Fibroblast of mammary gland (primary cell): ENCODE measurements around the gene ASXL3.

Source experiments
- DNase-seq: peaks from one replicate; pipeline ENCODE4 v3.0.0-alpha.2; 2010; ENCODE audit warnings: low read depth
- H3K4me3 ChIP-seq: 2 replicates; pipeline ENCODE4 v1.5.1; 2011; ENCODE audit warnings: low read depth, mild to moderate bottlenecking, low read length, moderate library complexity; ENCODE audit not compliant: control insufficient read depth
- TF ChIP-seq, protein P1 (sequence below): conservative IDR thresholded peaks from 2 replicates; pipeline ENCODE4 v1.5.1; 2011; ENCODE audit warnings: low read depth, low read length, inconsistent platforms; ENCODE audit not compliant: control insufficient read depth, insufficient read depth

The ASXL3 gene

DNA sequence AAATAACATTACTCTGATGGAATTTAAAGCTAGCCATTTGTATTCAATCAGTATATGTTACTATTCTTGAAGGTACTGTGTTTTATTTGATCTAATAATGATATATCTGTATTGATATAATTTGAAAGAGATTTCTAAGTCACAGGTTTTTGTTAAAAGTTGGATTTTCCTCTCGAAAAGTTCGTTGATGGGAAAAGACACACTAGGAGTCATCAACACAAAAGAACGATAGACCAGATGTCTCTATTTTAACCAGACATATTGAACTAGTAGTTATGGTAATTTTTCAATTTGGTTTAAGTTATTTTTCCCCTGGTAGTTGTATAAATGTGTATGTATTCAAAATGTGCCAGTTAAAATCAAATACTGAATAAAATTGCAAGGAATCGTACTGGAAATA lies 2.5 kb downstream of the ASXL3 start:
- no peak overlapping the region for H3K4me3 ChIP-seq
- DNase-seq = no peak
- TF ChIP-seq, protein P1, sequence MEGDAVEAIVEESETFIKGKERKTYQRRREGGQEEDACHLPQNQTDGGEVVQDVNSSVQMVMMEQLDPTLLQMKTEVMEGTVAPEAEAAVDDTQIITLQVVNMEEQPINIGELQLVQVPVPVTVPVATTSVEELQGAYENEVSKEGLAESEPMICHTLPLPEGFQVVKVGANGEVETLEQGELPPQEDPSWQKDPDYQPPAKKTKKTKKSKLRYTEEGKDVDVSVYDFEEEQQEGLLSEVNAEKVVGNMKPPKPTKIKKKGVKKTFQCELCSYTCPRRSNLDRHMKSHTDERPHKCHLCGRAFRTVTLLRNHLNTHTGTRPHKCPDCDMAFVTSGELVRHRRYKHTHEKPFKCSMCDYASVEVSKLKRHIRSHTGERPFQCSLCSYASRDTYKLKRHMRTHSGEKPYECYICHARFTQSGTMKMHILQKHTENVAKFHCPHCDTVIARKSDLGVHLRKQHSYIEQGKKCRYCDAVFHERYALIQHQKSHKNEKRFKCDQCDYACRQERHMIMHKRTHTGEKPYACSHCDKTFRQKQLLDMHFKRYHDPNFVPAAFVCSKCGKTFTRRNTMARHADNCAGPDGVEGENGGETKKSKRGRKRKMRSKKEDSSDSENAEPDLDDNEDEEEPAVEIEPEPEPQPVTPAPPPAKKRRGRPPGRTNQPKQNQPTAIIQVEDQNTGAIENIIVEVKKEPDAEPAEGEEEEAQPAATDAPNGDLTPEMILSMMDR = no peak

DNA sequence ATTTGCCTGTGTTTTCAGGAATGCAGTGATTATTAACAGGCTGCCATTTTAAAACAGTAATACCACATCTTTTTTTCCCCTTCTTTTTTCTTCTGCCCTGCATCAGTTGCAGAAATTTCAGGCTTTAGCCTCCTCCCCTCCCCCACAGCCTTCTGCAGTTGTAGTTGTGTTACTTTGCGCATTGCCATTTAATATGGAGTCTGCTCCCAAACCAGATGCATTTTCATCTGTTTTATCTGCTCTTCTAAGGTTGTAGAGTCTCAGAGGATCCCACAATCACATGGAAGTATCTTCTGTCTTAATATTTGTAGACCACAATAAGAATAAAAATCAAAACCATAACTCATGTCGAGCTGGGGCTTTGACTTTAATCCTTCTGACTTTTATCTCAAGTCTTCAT lies 3.8 kb downstream of the ASXL3 start:
- TF ChIP-seq, protein P1 = no peak
- no peak for DNase-seq
- H3K4me3 ChIP-seq = no peak overlapping the region

DNA sequence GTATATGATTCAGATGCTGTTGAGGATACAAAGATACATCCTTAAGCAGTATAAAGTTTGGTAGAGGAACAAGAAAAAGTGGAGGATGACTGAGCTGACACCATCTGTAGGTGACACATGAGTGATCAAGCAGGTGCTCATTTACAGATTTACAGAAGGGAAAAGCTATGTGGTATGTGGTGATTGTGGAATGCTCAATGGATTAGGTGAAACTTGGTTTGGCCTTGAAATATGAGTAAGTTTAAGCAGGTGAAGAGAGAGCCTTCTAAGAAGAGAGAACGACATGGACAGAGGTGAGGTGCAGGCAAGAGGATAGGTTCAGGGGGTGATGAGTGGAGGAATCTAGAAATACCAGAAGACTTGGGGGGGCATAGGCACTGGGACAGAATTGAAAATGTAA lies 5.9 kb downstream of the ASXL3 start:
- H3K4me3 ChIP-seq = no peak overlapping the region
- no peak for DNase-seq
- TF ChIP-seq, protein P1 = no peak

DNA sequence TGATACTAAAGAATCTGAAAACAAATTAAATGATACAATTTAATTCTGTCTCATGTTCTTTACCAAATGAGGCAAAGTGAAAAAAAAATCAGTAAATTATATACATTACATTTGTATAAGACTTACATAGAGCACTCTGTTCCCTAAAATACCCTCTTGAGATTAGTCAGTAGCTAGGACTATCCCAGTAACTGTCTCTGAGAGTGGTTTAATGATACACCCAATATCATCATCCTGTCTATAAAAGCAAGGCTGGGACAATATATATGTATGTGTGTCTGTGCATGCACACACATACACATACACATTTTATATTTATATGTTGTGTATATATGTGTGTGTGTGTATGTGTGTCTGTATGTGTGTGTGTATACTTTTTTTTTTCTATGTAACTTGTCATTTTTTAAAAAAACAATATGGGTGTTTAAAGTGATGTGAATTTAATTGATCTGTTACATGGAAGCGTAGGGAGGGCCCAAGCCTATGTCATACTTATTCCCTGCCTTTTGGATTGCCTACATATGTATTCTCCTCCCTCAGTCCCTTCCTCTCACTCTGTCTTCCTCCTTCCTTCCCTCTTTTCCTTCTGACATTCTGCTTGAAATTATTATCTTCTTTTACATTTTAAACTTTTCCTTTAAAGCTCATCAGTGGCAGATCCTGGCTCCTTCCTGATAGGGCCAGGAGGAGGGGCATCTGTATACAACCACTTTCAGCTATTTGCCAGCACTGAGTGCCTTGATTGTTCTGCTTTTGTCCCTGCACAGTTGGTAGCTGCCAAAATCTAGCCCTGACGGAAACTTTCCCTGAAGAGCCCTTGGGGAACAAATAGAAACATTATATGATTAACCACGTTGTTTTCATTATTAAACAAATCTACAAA lies 6.8 kb downstream of the ASXL3 start:
- TF ChIP-seq, protein P1 = no peak
- H3K4me3 ChIP-seq = no peak overlapping the region
- DNase-seq = no peak

DNA sequence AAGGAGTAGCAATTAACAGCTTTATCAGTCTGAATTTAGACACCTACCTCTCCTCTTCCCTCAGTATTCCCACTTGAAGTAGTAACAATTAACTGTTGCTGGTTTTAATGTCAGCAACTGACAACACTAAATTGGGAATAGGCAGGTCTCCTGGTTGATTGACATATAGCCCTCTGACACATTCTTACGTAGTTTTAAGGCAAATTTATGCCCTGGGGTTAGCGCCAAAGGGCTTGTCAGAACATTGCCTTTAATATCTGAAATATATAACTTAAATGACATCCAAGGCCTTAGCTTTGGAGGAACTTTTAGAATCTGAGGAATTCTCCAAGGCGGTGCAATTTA lies 7.4 kb downstream of the ASXL3 start:
- no peak for DNase-seq
- H3K4me3 ChIP-seq = no peak overlapping the region
- TF ChIP-seq, protein P1 = no peak

DNA sequence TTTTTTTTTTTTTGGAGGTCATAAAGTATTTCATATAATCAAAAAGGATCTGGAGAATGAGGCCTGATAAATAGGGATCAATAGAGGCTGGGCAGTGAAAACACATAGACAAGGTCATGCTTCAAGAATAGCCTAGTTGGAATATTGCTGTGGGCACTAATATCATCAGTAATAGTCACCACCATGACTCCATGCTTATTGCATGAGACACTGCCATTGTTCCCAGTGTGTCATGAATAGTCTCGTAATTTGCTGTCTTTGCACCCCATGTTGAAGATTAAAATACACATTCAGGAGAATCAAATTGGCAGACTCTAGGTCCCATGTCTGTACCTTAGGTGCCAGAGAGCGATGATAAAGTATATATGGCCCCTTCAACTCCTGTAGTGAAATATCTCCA lies 10.3 kb downstream of the ASXL3 start:
- TF ChIP-seq, protein P1 = no peak
- H3K4me3 ChIP-seq = no peak overlapping the region
- no peak for DNase-seq
